GM19238 (cell line): ENCODE results near the gene COA1.
A peak's percentile ranks its signal among the peaks of the same experiment; 100 is the strongest.

Experiments
- DNase-seq: peaks from one replicate; pipeline ENCODE4 v3.0.0; 2011; ENCODE audit warnings: low spot score; ENCODE audit not compliant: insufficient read length

Gene COA1

DNA sequence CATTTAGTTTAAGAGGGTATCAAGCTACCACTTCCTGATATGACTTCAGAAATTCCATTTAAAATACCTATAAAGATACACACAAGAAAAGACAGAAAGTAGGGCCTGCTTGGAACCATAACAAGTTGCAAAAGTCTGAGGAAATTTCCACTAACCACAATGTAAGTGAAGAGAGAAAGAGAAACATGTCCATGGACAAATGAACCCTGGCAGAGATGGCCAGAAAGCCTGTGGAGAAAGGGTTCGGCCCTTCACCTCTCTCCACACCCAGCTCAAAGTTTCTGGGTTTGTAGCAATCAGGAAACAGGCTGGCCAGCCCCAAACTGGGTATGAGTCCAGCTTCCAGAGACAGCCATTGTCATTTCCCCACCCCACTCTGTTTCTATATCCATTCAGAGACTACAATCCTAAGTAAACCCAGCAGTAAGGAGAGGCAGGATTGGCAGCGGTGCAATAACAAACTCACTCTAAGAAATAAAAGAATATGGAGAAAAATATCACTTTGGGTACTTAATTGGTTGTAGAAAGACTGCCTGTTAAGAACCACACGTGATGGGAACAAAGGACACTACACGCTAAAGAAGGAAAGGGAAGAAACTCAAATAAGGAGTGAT is 75.3 kb downstream of the COA1 start:
- DNase-seq: no peak

GRCh38 chr7:43653466-43653865 is 75.9 kb downstream of the COA1 start:
- DNase-seq: no peak

DNA sequence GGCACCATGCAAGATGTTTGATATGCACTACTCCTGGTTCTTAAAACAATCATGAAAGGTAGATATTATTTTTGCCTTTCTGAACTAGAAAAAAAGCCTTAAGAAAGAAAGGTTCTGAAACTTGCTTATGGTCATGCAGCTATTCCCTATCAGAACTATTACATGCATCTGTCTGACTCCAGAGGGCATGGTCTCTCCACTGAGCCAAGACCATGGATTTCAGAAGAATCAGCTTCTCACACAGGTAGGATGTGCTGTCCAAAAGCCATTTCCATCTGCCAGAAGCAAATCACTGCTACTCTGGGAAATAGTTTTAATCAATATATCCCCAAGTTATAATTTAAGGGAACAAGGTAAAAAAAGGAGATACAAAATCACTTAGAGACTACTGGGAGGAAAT is 77.0 kb downstream of the COA1 start:
- DNase-seq: no peak

- DNase-seq: no peak
Observed at GRCh38 chr7:43650457-43651052, 78.8 kb downstream of the COA1 start.

DNA sequence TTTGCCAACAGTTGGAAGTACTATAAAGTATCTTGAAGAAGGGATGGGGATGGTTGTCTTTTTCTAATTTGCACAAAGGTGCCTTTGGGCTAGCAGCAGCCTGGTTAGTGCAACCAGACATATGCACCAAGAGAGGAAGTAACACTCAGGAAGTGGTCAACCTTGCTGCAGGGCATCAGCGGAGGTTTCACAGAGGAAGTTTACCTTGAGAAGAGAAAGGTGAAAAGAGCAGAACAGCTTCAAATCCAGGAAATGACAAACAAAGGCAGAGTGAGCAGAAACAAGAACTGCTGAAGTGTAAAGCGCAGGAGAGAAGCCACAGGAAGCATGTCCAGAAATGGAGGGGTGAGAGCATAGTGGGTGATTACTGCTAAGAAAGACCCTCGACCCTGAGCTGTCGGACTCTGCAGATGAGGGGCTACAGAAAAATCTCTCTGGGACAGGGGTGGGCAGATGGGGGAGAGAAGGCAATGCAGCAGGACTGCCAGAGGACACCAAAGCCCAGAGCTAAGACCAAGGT is 79.5 kb downstream of the COA1 start:
- DNase-seq: peak; percentile 46

GRCh38 chr7:43648473-43649406 is 80.6 kb downstream of the COA1 start:
- peak; percentile 48 for DNase-seq

DNA sequence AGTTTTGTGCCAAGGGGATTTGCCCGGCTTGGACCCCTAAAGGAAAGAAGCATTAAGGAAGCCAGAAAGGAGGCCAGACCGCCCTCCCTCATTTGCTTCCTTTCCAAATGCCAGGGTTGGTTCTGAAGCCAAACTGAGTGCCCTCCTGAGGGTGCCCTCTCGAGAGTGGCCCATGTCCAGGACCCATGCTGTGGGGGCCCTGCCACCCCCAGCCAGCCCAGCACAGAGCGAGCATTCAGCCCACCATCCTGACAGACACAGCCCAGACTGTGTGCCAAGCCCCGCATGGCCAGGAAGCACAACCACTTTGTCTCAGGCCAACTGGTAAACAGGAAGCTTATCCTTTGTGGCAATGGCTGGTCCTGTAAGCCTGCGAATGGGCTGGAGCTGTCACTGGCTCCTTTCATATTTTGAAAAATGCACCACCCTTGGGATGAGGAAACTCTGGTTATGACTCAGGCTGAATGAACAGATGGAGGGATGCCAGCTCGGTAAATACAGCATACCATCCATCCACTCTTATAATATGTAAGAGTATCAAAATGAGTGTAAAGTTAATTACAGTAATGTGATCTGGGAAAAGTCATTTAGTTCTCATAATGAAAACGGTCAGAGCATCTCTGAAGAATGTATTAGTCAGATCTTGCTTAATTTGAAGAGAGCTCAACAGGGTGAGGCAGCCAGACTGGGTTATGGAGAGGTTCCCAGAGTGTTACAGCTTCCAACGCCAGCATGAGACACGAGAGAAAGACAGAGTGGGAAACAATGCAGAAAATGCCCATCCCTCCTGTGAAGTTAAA is 81.5 kb downstream of the COA1 start:
- no peak for DNase-seq

DNA sequence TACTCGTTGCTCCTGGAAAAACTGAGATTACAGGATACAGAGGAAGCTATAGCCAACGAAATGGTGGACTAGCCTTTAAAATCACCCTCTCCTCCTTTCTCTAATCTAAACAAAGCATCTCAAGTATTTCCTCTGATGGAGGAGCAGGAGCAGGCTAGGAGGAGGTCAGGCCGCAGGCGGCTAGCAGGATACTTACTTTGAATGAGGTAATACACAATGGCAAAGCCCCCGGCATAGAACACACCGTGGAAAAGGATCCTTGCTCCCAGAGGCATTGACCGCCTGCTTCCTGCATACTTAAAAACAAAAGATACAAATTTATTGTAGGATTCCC is 82.0 kb downstream of the COA1 start:
- DNase-seq: no peak

DNA sequence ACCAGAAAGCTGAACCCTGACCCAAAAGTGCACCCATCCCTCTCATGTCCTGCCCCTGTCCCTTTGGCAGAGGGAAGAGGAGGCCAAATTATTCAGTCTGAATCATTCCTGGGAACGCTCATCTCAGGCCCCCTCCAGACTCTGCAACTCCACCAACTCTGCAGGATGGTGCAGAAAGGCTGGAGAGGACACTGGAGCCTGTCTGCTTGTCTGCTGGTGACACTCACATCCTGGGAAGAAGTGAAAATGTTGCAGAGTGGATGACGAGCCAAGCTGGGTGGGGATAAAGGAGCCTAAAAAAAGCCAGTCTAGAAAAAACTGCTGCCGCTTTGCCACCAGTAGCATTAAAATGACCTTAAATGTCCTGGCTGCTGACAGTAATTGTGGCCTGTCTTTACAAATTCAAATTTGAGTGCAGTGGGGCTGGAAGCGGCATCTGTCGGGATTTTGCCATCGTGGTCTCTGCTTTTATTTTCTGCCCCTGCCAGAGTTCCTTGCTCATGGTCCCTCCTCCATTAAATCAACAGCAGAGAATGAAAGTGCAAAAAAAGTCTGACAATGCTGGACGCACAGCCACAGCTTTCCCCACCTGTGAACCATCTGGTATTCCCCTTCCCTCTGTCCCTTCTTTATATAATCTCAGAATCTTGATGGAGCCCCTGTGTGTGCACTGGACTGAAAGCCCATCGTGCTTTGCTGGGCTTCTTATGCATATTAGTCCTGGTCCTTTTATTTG is 82.6 kb downstream of the COA1 start:
- no peak for DNase-seq

- no peak for DNase-seq
Observed at GRCh38 chr7:43645699-43646226, 83.6 kb downstream of the COA1 start.

DNA sequence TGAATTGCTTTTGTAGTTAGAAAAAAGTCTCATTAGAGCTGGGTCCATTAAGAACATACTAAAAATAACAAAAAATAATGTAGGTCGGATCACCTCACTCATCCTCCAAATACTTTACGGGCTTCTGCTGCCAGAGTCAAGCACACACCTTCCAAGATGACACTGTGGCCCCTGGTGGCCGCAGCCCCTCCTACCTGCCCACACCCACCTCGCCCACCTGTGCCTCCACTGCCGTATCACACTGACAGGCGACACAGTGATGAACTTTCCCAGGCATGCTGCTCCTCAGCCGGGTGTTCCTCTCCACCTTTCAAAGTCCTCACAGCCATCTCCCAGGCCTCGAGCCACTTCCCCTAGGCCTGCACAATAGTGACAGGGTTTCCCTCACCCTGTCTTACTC is 85.5 kb downstream of the COA1 start:
- DNase-seq: no peak

GRCh38 chr7:43642897-43643630 is 86.3 kb downstream of the COA1 start:
- no peak for DNase-seq

GRCh38 chr7:43640679-43641078 is 88.6 kb downstream of the COA1 start:
- DNase-seq: no peak

DNA sequence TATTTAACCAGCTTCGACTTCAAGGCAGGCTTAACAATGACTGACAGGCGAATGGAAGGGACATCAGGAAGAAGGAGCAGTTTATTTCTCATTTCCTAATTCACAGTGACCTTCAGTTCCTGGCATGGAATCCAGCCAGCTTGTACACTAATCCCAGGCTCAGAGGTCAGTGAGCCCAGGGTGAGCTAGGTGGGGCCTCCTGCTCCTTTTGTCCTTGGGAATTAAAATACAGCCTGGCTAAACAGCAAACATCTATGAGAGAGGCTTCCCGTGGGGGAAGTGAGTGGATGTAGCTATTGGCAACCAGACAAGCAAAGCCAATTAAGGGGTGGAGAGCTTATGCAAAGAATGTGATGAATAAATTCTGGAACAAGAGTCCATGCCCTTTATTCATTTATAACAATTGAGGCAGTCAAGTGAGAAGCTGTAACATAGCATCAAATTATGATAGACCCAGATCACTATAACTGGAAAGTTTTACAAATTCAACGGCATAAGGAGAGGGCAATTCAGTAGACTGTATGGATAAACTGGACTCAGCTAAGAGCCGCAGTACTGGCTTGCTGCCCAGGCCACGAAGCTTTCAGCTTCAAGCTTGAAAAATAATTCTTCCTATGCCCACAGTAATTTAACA is 89.3 kb downstream of the COA1 start:
- DNase-seq: no peak

- DNase-seq: no peak
Observed at GRCh38 chr7:43637114-43637806, 92.1 kb downstream of the COA1 start.

DNA sequence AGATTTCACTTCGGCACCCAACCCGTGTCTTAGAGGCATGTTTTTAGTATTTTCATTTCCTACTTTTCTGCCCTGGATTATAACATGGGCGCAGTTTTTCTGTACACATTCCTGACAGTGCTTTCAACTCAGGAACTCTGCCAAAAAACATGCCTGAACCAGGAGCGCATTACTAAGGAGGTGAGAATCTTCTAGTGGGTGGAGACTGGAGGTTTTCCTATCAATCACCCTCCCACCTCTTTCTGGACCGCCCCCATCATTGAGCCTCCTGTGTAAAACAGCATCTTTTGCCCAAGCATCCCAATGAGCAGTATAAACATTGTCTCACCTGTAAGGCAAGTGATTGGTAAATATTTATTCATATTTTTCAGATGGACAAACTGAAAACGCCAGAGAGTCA is 93.2 kb downstream of the COA1 start:
- DNase-seq: no peak

- DNase-seq: no peak
Observed at GRCh38 chr7:43634384-43634783, 94.9 kb downstream of the COA1 start.

DNA sequence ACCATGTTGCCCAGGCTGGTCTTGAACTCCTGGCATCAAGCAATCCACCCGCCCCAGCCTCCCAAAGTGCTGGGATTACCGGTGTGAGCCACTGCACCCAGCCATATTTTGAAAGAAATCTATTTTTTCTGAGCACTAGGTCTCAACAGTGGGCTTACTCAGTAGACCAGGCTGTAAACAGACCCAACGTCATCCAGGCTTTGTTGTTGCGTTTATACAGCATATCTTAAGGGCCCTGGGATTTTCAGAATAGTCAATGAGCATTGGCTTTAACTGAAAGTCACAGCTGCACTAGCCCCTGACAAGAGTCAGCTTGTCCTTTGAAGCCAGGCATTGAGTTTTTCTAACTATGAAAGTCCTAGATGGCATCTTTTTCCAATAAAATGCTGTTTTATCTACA is 96.6 kb downstream of the COA1 start:
- DNase-seq: no peak

DNA sequence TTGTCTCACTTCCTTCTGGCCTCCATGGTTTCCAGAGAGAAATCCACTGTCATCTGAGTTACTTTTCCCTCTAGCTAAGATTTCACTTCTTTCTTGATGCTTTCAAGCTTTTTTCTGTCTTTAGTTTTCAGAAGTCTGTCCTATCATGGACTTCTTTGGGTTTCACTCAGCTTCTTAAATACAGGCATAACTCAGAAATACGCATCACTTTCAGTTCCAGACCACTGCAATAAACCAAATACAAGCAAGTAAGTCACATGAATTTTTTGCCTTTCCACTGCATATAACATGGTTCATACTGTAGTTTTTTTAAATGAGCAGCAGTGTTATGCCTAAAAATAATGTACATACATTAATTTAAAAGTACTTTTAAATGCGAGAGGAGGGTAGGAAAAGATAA is 97.8 kb downstream of the COA1 start:
- no peak for DNase-seq
